CD4-positive, alpha-beta T cell (primary cell): ENCODE results near the gene COMP. TPM values are rescaled to one million over a fixed set of nuclear protein-coding genes. Genes with fewer than 3 reads are reported as not detected.

Source experiments
- ATAC-seq: fragments of 200-7000 bp; cut with Tn5 transposase; one replicate; pipeline ENCODE4 v1.10.0; 2022; ENCODE audit warnings: mild to moderate bottlenecking; ENCODE audit not compliant: poor library complexity
- CTCF ChIA-PET: fragments of 350-600 bp; sonication (Branson Sonifier 250); formaldehyde crosslinking; loops from one replicate; lab custom pipeline; 2021; ENCODE audit warnings: antibody characterized with exemption, inconsistent platforms; lab: Charles Lee
- POLR2A ChIA-PET: fragments of 350-600 bp; sonication (Branson Sonifier 250); formaldehyde crosslinking; loops from one replicate; lab custom pipeline; 2021; ENCODE audit warnings: antibody characterized with exemption, inconsistent platforms; lab: Charles Lee
- DNase-seq, 14 experiments: peaks; one replicate each; pipeline ENCODE4 v3.0.0-alpha.2; 2013 to 2020; ENCODE audit warnings: mixed read lengths in 2 of 14
- H3K27ac ChIP-seq, 2 donors: one replicate each; pipeline versions ENCODE4 v1.5.1 to v1.7.0; 2013; ENCODE audit warnings: low read length in 2 of 2, low read depth in 1 of 2, mild to moderate bottlenecking in 1 of 2
- H3K27me3 ChIP-seq, 2 experiments: 1 replicate in 1 of 2; 2 replicates in 1 of 2; pipeline versions ENCODE4 v1.6.1 to v1.7.0; 2013; ENCODE audit warnings: low read length in 2 of 2, control low read depth in 1 of 2, mild to moderate bottlenecking in 1 of 2, moderate library complexity in 1 of 2; ENCODE audit not compliant: insufficient read depth in 2 of 2, control insufficient read depth in 1 of 2
- H3K36me3 ChIP-seq: one replicate; pipeline ENCODE4 v1.6.1; 2013; ENCODE audit warnings: low read length, control low read depth; ENCODE audit not compliant: insufficient read depth
- H3K4me1 ChIP-seq: one replicate; pipeline ENCODE4 v1.6.1; 2013; ENCODE audit warnings: low read length, control low read depth; ENCODE audit not compliant: insufficient read depth
- H3K4me3 ChIP-seq: one replicate; pipeline ENCODE4 v1.5.1; 2013; ENCODE audit warnings: mild to moderate bottlenecking, low read length, moderate library complexity
- H3K9me3 ChIP-seq, 2 experiments: 1 replicate in 1 of 2; 2 replicates in 1 of 2; pipeline versions ENCODE4 v1.6.1 to v1.7.0; 2013; ENCODE audit warnings: low read length in 2 of 2, mild to moderate bottlenecking in 2 of 2, control low read depth in 1 of 2, moderate library complexity in 1 of 2; ENCODE audit not compliant: control insufficient read depth in 1 of 2, insufficient read depth in 1 of 2
- H3K27ac Mint-ChIP-seq: one replicate; pipeline ENCODE4 v1.8.0; 2020; ENCODE audit warnings: mixed read lengths
- H3K27me3 Mint-ChIP-seq: one replicate; pipeline ENCODE4 v1.8.0; 2021; ENCODE audit warnings: mixed read lengths
- H3K36me3 Mint-ChIP-seq: one replicate; pipeline ENCODE4 v1.8.0; 2021; ENCODE audit warnings: low read depth, mixed read lengths
- H3K4me1 Mint-ChIP-seq: one replicate; pipeline ENCODE4 v1.8.0; 2021; ENCODE audit warnings: low read depth, mixed read lengths
- H3K4me3 Mint-ChIP-seq: one replicate; pipeline ENCODE4 v1.8.0; 2020; ENCODE audit warnings: mild to moderate bottlenecking, mixed read lengths
- H3K9me3 Mint-ChIP-seq: one replicate; pipeline ENCODE4 v1.8.0; 2020; ENCODE audit warnings: mixed read lengths
- CTCF ChIP-seq: fragments of 200-600 bp; IDR thresholded peaks from one replicate; pipeline ENCODE4 v1.8.0; 2022; ENCODE audit warnings: antibody characterized with exemption, mild to moderate bottlenecking
- intact Hi-C, 2 experiments: fragments of 100-400 bp; cut with DNase I in 1 of 2; cut with micrococcal nuclease in 1 of 2; formaldehyde crosslinking; loops; one replicate each; pipeline versions ENCODE4 v1.15.1 to v1.9.0; 2023 to 2025; cut with DNase I, micrococcal nuclease
- total RNA-seq, 174 experiments: library from RNA in 2 of 174; stranded (reverse) in 2 of 174; gene quantifications; one replicate each; pipeline ENCODE4 v1.2.3 and lab custom pipeline; 2021 to 2026

Gene COMP
- total RNA-seq, 2 experiments from 2014 or later = not detected

GRCh38 chr19:18780081-18780480, 11.0 kb downstream of the COMP start:
- Histone ChIP-seq H3K9me3 (peaks cover 0 to 7% of the 10 kb centered on the region in 2 experiments), H3K36me3 (no peaks in the 10 kb centered on the region), H3K27ac (no peak overlapping the region), H3K4me3 (no peak overlapping the region), H3K27me3 (no peaks in the 10 kb centered on the region), H3K4me1 (peaks cover 4% of the 10 kb centered on the region)
- H3K27me3 Mint-ChIP-seq = peaks cover 10% of the 10 kb centered on the region
- H3K4me3 Mint-ChIP-seq = no peak overlapping the region
- no peak overlapping the region for H3K27ac Mint-ChIP-seq
- H3K4me1 Mint-ChIP-seq = no peaks in the 10 kb centered on the region
- intact Hi-C loops = no loop called here
- TF ChIP-seq CTCF = no peak
- ATAC-seq (no peak), DNase-seq (no peak)
- POLR2A ChIA-PET = no interaction called here
- no peaks in the 10 kb centered on the region for H3K36me3 Mint-ChIP-seq
- CTCF ChIA-PET = no interaction called here
- no peaks in the 10 kb centered on the region for H3K9me3 Mint-ChIP-seq

- CTCF ChIA-PET = no interaction called here
- no peaks in the 10 kb centered on the region for H3K36me3 Mint-ChIP-seq
- no peak overlapping the region for H3K27ac ChIP-seq
Observed at GRCh38 chr19:18778826-18779495, 12.1 kb downstream of the COMP start.

GRCh38 chr19:18778076-18778389, 13.1 kb downstream of the COMP start:
- ChIA-PET CTCF (no interaction called here), POLR2A (no interaction called here)
- H3K36me3 Mint-ChIP-seq = no peaks in the 10 kb centered on the region
- H3K27ac Mint-ChIP-seq = no peak overlapping the region
- intact Hi-C loops = no loop called here
- TF ChIP-seq CTCF = no peak
- Histone ChIP-seq H3K4me3 (no peak overlapping the region), H3K4me1 (no peaks in the 10 kb centered on the region), H3K27me3 (no peaks in the 10 kb centered on the region), H3K27ac (no peak overlapping the region), H3K9me3 (no peaks in the 10 kb centered on the region), H3K36me3 (no peaks in the 10 kb centered on the region)
- no peak for DNase-seq
- no peak for ATAC-seq
- H3K4me1 Mint-ChIP-seq = no peaks in the 10 kb centered on the region
- H3K27me3 Mint-ChIP-seq = no peaks in the 10 kb centered on the region
- H3K9me3 Mint-ChIP-seq = no peaks in the 10 kb centered on the region
- no peak overlapping the region for H3K4me3 Mint-ChIP-seq

More at GRCh38 chr19:18778826-18779495, 12.1 kb downstream of the COMP start:
- Mint-ChIP-seq H3K4me3 (no peak overlapping the region), H3K27me3 (no peaks in the 10 kb centered on the region), H3K27ac (no peak overlapping the region), H3K4me1 (no peaks in the 10 kb centered on the region), H3K9me3 (no peaks in the 10 kb centered on the region)
- POLR2A ChIA-PET = no interaction called here
- Histone ChIP-seq H3K9me3 (peaks cover 0 to under 1% of the 10 kb centered on the region in 2 experiments), H3K4me3 (no peak overlapping the region), H3K36me3 (no peaks in the 10 kb centered on the region), H3K27me3 (no peaks in the 10 kb centered on the region), H3K4me1 (no peaks in the 10 kb centered on the region)
- ATAC-seq (no peak), DNase-seq (no peak)
- intact Hi-C loops = no loop called here
- no peak for TF ChIP-seq CTCF
